SH-SY5Y (cell line): ENCODE data around the gene MUC5AC.

Experiments
- GATA2 ChIP-seq: IDR thresholded peaks from 2 replicates; pipeline ENCODE4 v1.6.1; 2011; ENCODE audit warnings: mild to moderate bottlenecking, low read depth, low read length
- GATA3 ChIP-seq: IDR thresholded peaks from 2 replicates; pipeline ENCODE4 v1.6.1; 2011; ENCODE audit warnings: low read depth, mild to moderate bottlenecking, low read length, moderate library complexity

The MUC5AC gene

DNA sequence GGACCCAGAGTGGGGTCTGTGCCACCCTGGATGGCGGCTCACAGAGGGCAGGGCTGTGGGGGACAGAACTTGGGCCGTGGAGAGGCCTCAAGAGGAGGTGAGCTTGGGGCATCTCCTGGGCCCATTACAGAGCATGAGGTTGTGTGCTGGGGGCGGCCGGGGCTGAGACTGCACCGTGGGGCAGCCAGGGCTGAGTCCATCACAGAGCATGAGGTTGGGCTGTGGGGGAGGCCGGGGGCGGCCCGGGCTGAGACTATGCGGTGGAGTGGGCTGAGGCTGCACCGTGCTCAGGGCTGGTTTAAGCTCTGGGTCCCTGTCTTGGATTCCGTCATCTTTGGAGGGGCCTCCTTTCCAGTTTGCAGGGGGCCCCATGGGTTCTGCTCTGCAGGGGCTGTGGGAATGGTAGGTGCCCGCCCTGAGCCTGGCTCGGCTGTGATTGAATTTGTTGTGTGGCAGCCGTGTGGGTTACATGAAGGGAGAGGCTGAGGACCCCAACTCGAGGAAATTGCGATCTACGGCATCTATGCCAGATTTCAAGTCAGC lies 38.1 kb upstream of the MUC5AC start:
- no peak for TF ChIP-seq GATA2
- TF ChIP-seq GATA3, result no peak

DNA sequence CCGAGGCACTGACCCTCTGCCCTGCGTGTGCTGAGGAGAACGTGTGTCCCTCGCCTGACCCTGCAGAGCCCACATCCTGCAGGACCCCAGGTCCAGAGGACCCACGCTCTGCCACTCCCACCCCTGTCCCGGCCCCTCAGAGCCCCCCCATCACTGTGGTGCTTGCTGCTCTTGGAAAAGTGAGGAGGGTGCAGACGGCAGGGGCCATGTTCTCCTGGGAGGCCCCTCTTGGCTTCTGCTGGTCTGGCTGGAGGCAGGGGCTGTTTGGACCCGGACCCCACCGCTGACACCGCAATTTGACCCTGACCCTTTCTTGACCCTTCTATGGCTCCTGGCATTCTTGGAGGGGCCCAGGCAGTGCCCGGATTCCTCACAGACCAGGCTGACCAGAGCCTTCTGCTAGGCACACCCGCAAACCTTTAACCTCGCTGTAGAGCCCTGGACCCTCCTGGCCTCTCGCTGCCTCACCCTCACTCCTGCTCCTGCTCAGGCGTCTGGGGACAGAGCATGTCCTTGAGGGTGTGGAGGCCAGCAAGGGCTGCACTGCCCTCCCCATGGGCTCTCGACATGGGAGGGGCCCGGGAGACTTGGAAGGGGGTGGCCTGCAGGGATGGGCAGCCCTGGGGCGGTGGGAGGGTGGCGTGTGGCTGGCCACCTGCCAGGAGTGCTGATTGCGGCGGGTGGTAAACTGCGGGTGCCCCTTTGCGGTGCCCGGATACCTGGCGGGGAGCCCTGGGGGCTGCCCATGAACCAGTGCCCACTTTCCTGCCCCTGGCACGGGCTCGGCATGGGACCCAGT lies 37.0 kb upstream of the MUC5AC start:
- no peak for TF ChIP-seq GATA3
- no peak for TF ChIP-seq GATA2

GRCh38 chr11:1121331-1121812 lies 36.4 kb upstream of the MUC5AC start:
- TF ChIP-seq GATA2 (no peak), GATA3 (no peak)

DNA sequence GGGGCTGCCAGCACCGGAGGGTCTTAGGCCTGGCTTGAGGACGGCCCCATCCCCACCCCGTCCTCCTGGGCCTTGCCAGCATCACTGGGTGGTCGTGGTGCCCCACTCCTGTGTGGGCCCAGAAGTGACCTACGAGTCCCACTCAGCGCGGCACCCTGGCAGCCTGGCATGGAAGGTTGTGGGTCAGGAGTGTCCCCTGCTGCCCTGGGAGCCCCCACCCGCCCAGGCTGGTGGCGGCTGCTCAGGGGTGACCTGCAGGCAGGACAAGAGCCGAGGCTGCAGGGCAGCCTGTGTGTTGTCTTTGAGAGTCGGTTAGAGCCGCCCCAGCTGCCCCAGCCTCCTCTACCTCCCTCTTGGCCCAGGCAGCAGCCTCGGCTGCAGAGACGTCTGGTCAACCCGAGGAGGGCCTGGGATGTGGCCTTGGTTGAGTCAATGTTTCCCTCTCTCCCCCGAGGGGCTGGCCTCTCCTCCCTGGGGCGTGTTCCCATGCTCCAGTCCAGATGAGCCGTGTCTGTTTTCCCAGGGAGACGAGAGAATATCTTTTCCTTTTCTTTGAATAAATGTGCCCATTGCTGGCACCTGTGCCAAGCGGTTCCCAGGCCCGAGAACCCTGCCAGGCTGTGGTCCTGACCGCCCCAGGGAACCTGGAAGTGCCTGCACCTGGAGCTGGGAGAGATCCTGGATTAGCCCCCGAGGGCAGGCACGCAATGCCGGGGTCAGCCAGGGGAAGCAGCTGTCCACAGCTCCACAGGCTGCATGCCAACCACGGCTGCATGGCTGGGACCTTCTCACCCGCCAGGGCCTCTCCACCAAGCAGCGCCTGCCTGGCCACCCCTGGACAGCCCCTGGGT lies 35.7 kb upstream of the MUC5AC start:
- no peak for TF ChIP-seq GATA3
- no peak for TF ChIP-seq GATA2

GRCh38 chr11:1122664-1123002 lies 35.1 kb upstream of the MUC5AC start:
- TF ChIP-seq GATA3 (no peak), GATA2 (no peak)

GRCh38 chr11:1123970-1124369 lies 33.8 kb upstream of the MUC5AC start:
- TF ChIP-seq GATA2 (no peak), GATA3 (no peak)

- TF ChIP-seq GATA2, result no peak
- no peak for TF ChIP-seq GATA3
These were observed 31.9 kb upstream of the MUC5AC start for GRCh38 chr11:1125803-1126202.

DNA sequence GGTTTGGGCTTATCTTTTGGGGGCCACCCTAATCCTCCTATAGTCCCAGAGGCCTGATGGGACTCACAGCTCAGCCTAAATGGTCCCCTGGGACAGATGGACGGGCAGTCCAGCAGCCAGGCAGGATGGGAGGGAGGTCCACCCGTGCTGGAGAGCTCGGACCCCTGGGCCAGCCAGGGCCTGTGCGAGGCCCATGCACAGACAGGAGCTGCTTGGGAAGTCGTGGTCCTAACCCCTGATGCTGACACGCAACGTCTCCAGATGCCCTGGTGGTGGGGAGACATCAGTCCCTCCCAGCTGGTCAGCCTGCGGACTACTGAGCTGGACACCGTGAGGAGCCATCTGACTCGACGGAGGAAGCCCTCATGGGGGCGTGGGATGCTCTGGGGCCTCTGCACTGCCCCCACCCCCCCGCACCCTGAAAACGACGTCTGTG lies 31.2 kb upstream of the MUC5AC start:
- TF ChIP-seq GATA2 (no peak), GATA3 (no peak)

DNA sequence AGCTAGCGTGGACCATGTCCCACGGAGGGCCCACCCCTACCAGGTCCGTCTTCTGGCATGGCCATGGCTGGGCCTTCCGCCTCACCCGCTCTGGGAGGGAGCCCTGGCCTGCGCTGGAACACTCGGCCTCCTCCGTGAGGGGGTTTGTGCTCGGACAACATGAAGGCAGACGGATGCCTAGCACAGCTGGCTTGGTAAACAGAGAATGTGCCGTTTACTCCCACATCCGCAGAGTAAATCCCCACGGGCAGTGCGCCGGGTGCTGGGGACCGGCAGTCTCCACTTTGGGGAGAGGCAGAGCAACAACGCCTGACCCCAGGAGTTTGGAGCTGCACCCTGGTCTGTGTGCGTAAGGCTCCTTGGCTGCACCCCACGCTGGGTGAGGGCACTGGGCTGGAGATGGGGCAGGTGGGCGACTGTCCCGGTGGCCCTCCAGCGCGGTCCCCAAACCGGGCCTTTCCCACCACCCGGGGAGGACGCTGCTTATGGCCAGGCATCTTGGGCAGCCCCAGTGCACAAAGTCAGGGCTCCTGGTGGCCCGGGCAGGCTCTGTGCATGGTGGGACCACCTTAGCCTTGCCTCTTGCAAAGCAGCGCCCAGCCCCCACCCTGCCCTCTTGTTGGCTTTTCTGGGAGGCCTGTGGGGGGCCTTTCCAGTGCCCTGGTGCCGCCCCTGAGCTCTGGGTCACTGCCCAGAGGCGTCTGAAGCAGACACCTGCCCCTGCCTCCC lies 30.7 kb upstream of the MUC5AC start:
- TF ChIP-seq GATA3, result no peak
- TF ChIP-seq GATA2, result no peak

DNA sequence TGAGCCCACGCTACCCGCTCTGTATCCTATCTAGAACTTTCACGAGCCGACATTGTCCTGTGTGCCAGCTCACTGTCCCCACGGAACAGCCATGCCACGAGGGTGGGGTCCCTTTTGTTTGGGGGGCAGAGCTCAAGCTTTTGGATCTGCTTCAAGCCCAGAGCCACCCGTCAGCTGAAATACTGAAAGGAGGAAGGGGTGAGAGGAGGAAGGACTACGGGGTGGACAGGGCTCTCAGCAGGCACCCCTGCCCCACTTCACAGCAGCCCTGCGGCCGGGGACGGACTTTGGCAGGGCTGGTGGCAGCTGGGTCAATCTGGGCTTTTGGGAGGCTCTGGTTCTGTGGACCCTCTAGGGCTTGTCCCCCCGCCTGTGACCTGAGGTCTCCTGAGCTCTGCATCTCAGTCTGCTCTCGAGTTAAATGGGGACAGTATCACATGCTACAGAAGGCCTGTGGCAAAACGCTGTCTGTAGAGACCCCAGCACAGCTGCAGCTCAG lies 30.0 kb upstream of the MUC5AC start:
- TF ChIP-seq GATA3 (no peak), GATA2 (no peak)

GRCh38 chr11:1128311-1129142 lies 29.2 kb upstream of the MUC5AC start:
- no peak for TF ChIP-seq GATA3
- no peak for TF ChIP-seq GATA2

GRCh38 chr11:1129143-1129610 lies 28.6 kb upstream of the MUC5AC start:
- TF ChIP-seq GATA2 (no peak), GATA3 (no peak)

DNA sequence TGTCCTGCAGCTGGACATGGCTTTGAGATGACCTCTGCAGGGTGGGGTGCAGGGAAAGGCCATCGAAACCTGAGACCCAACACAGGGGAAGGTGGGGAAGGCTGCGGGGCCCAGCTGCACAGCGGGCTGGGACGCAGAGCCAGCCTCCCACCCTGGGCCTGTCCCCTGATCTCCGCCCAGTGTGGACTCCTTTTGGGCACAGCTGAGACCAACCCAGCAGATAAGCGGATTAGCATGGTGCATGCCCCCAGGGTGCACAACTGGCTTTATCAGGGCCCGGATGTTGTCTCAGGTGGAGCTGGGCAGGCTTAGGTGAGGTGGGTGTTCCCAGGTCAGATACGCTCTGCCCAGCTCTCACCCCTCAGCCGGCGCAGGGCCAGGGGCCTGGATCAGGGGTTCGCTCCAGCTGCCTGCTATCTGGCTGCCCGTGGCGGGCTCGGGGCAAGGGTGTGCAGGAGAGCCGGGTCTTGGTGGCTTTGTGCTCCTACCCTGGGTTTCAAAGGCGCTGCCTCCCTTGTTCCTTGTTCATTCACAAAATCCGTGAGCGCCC lies 28.1 kb upstream of the MUC5AC start:
- TF ChIP-seq GATA2 (no peak), GATA3 (no peak)
